Calu3 (cell line): Measurements from ENCODE around the gene OVOL3. TPM values are rescaled to one million over a fixed set of nuclear protein-coding genes. Genes with fewer than 3 reads are reported as not detected.

Experiments used
- BruUV-seq: library from RNA; stranded (reverse); fragments of 400-500 nt; replicated peaks from 2 replicates; lab custom pipeline; 2021; lab: Mats Ljungman, UMichigan
- CTCF ChIA-PET: fragments of 300-600 bp; sonication (Branson Sonifier 250); formaldehyde crosslinking; loops from one replicate; lab custom pipeline; 2022; ENCODE audit warnings: antibody characterized with exemption; lab: Charles Lee
- DNase-seq: peaks from one replicate; pipeline ENCODE4 v3.0.0; 2022
- H3K27ac Mint-ChIP-seq: one replicate; pipeline ENCODE4 v1.8.0; 2022; ENCODE audit warnings: mixed read lengths; ENCODE audit not compliant: unreplicated experiment
- H3K27me3 Mint-ChIP-seq: one replicate; pipeline ENCODE4 v1.8.0; 2022; ENCODE audit warnings: mixed read lengths; ENCODE audit not compliant: unreplicated experiment
- H3K36me3 Mint-ChIP-seq: one replicate; pipeline ENCODE4 v1.8.0; 2022; ENCODE audit warnings: mild to moderate bottlenecking, moderate library complexity, mixed read lengths; ENCODE audit not compliant: insufficient read depth, unreplicated experiment
- H3K4me1 Mint-ChIP-seq: one replicate; pipeline ENCODE4 v1.8.0; 2022; ENCODE audit warnings: mild to moderate bottlenecking, low read depth, mixed read lengths; ENCODE audit not compliant: unreplicated experiment
- H3K4me3 Mint-ChIP-seq: one replicate; pipeline ENCODE4 v1.8.0; 2022; ENCODE audit warnings: mild to moderate bottlenecking, low read depth, moderate library complexity, mixed read lengths; ENCODE audit not compliant: unreplicated experiment
- H3K9me3 Mint-ChIP-seq: one replicate; pipeline ENCODE4 v1.8.0; 2022; ENCODE audit warnings: low read depth, mixed read lengths; ENCODE audit not compliant: unreplicated experiment
- intact Hi-C: fragments of 100-400 bp; cut with micrococcal nuclease; formaldehyde crosslinking; loops from one replicate; pipeline ENCODE4 v1.10.0; 2022; ENCODE audit not compliant: unreplicated experiment
- total RNA-seq: library from RNA; stranded (reverse); gene quantifications from 2 replicates; pipeline ENCODE4 v1.2.3, GENCODE V29; 2022
- TF ChIP-seq, protein P1 (sequence below): fragments of 200-600 bp; IDR thresholded peaks from one replicate; pipeline ENCODE4 v1.8.0; 2022; ENCODE audit warnings: antibody characterized with exemption; ENCODE audit not compliant: unreplicated experiment

OVOL3 gene
- total RNA-seq, 1 experiment from 2014 or later = not detected

DNA sequence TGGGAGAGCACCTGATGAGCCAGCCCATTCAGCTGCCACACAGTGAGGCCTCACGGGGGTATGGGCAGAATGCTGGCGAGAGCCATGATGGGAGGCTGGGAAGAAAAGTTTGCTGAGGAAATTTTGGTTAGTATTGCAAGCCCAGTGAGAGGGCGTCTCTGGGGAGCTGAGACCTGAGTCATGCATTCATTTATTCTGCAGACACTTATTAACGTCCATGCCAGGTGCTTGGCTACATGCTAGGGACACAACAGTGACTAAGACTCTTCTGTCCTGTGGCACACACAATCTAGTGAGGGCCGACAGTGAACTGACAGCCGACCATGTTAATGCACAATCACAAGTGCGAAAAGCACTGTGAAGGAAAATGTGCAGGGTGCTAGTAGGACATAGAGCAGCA, 29.0 kb upstream of the OVOL3 start:
- no peak for DNase-seq
- H3K36me3 Mint-ChIP-seq = peaks cover 14% of the 10 kb centered on the region
- H3K9me3 Mint-ChIP-seq = no peaks in the 10 kb centered on the region
- CTCF ChIA-PET = no interaction called here
- H3K27ac Mint-ChIP-seq = no peak overlapping the region
- no peaks in the 10 kb centered on the region for H3K27me3 Mint-ChIP-seq
- BruUV-seq = no TSS peak
- intact Hi-C loops = no loop called here
- TF ChIP-seq, protein P1, sequence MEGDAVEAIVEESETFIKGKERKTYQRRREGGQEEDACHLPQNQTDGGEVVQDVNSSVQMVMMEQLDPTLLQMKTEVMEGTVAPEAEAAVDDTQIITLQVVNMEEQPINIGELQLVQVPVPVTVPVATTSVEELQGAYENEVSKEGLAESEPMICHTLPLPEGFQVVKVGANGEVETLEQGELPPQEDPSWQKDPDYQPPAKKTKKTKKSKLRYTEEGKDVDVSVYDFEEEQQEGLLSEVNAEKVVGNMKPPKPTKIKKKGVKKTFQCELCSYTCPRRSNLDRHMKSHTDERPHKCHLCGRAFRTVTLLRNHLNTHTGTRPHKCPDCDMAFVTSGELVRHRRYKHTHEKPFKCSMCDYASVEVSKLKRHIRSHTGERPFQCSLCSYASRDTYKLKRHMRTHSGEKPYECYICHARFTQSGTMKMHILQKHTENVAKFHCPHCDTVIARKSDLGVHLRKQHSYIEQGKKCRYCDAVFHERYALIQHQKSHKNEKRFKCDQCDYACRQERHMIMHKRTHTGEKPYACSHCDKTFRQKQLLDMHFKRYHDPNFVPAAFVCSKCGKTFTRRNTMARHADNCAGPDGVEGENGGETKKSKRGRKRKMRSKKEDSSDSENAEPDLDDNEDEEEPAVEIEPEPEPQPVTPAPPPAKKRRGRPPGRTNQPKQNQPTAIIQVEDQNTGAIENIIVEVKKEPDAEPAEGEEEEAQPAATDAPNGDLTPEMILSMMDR = no peak
- H3K4me1 Mint-ChIP-seq = no peaks in the 10 kb centered on the region
- H3K4me3 Mint-ChIP-seq = no peak overlapping the region

DNA sequence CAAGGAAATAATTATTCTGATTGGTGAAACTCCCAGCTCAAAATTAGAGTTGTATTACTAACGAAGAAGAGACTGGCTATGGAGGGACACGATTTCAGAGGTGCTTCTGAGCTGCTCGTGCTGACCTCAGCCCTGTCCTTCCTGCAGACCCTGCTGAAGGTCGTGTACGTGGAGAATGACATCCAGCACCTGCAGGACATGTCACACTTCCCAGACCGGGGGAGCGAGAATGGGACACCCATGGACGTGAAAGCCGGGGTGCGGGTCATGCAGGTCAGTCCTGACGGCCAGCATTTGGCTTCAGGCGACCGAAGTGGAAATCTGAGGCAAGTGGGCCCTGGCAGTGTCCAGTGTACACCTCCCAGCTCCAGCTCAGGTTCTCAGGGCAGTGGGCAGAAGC, 28.0 kb upstream of the OVOL3 start:
- no peaks in the 10 kb centered on the region for H3K9me3 Mint-ChIP-seq
- intact Hi-C loops = no loop called here
- H3K36me3 Mint-ChIP-seq = peaks cover 12% of the 10 kb centered on the region
- H3K4me1 Mint-ChIP-seq = no peaks in the 10 kb centered on the region
- TF ChIP-seq, protein P1 = no peak
- no TSS peak for BruUV-seq
- no peak overlapping the region for H3K4me3 Mint-ChIP-seq
- no peaks in the 10 kb centered on the region for H3K27me3 Mint-ChIP-seq
- CTCF ChIA-PET = no interaction called here
- DNase-seq = no peak
- no peak overlapping the region for H3K27ac Mint-ChIP-seq

DNA sequence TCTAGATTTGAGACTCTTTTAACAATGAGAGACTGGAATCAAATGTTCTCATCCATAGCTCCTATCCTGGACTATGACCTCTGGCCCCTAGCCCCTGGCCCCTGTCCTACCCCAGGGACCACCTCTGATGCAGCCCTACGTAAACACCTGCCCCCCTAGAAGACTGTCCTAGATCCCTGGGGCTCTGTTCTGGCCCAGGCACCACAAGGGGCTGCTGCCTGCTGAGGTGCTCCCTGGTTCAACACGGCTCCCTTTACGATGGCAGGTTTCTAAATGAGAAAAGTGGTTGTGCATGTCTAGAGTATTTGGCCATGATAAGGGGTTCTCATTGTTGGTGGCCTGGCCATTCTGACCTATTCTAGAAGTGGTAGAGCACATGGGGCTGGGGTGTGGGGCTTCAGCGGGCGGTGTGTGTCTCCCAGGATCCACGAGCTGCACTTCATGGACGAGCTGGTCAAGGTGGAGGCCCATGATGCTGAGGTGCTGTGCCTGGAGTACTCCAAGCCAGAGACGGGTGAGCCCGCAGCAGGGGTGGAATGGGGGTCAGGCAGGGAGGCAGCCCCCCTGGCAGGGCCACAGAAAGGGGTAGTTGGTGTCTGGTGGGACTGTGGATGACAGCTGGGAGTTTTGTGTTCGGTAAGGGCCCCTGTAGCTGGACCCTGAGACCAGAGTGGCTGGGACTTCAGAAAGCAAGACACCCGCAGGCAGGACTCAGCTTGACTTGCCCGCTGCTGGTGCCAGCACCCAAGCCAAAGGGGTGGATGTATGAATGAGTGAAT, 26.5 kb upstream of the OVOL3 start:
- CTCF ChIA-PET = interaction anchor here (1.1 kb wide), 1 partner anchor 28 kb away, joined by 3 read pairs; no protein-coding TSS in a partner anchor
- H3K4me3 Mint-ChIP-seq = no peak overlapping the region
- H3K27ac Mint-ChIP-seq = no peak overlapping the region
- no peaks in the 10 kb centered on the region for H3K9me3 Mint-ChIP-seq
- DNase-seq = no peak
- peaks cover 20% of the 10 kb centered on the region for H3K36me3 Mint-ChIP-seq
- no peaks in the 10 kb centered on the region for H3K4me1 Mint-ChIP-seq
- no TSS peak for BruUV-seq
- intact Hi-C loops = no loop called here
- TF ChIP-seq, protein P1 = no peak
- no peaks in the 10 kb centered on the region for H3K27me3 Mint-ChIP-seq

DNA sequence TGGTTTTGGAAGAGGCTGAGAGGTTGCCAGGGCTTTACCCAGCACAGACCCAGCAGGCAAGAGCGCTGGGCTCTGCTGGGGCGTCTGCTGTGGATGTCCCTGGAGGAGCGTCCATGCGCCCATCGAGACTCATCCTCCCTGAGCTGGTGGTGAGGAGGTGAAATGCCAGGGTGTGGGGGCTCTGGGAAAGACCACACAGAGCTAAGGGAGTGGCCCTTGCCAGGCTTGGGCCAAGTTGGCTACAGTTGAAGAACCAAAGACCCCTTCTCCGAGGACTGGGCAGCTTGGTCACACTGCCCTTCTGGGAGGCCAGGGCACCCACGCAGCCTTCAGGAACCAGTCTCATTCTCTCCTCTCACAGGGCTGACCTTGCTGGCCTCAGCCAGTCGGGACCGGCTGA, 24.6 kb upstream of the OVOL3 start:
- CTCF ChIA-PET = no interaction called here
- no peaks in the 10 kb centered on the region for H3K9me3 Mint-ChIP-seq
- no peak overlapping the region for H3K27ac Mint-ChIP-seq
- H3K4me3 Mint-ChIP-seq = no peak overlapping the region
- BruUV-seq = no TSS peak
- H3K36me3 Mint-ChIP-seq = peaks cover 24% of the 10 kb centered on the region
- intact Hi-C loops = no loop called here
- TF ChIP-seq, protein P1 = no peak
- no peak for DNase-seq
- H3K4me1 Mint-ChIP-seq = no peaks in the 10 kb centered on the region
- no peaks in the 10 kb centered on the region for H3K27me3 Mint-ChIP-seq
